EL (cell line): ENCODE data around the gene ZSCAN1.
"Not testable (repeated sequence)": the region's sequence is repeated elsewhere in the genome, so short reads cannot be mapped to it uniquely, and the experiment has no call there.

Experiments used
- DNase-seq: peaks from one replicate; pipeline ENCODE4 v3.0.0-alpha.2; 2016

The ZSCAN1 gene, protein sequence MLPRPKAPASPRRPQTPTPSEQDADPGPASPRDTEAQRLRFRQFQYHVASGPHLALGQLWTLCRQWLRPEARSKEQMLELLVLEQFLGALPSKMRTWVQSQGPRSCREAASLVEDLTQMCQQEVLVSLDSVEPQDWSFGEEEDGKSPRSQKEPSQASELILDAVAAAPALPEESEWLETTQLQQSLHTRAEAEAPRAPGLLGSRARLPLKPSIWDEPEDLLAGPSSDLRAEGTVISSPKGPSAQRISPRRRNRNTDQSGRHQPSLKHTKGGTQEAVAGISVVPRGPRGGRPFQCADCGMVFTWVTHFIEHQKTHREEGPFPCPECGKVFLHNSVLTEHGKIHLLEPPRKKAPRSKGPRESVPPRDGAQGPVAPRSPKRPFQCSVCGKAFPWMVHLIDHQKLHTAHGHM

DNA sequence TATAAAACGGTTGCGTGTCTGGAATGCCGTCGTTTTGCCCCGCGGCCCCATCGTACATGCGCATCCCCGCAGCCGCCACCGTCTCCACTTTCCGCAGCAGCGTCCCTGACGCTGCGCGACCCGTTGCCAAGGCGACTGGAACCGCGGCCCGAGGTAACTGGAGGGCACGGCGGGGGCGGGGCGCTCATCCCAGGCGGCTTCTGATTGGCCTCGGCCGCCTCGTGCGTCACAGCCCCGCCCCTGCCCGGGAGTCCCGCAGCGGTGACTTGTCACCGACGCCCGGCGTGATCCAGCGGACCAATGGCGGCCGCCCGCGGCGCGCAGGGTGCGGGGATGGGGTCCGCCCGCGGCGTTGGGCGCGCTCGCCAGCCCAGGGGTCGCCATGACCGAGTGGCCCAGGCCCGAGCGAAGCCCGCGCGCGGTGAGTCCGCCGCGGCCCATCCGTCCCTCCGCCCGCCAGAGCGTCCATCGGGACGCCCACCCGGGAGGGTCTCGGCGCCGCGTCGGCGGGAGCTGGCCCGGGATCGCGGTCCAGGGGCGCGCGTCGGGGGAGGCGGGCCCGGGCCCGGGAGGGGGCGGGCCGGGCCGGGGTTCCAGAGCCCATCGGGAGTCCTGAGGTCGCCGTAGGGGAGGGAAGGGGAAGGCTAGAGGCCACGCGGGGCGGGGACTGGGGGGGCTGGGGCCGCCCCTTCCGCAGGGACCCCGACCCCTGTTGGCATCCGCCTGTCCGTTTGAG is at the start of gene ZSCAN1:
ZSCAN1 (plus strand) TSS at position 285 of the 736 bp plus-strand sequence. CDS start 3,812 bp downstream, outside the sequence.
- DNase-seq = peak; percentile 21

DNA sequence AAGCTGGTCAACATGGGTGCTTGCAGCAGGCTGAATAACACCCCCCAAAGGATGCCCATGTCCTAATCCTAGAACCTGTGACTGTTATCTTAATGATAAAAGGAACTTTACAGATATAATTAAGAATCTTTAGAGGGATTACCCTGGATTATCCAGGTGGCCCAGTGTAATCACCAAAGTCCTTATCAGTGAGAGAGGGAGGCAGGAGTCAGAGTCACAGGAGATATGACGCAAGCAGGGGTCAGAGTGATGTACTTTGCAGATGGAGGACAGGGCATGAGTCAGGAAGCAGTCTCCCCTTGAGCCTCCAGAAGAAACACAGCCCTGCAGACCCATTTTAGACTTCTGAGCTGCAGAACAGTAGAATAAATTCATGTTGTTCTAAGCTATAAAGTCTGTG is 41.0 kb upstream of the ZSCAN1 start:
- DNase-seq = no peak

DNA sequence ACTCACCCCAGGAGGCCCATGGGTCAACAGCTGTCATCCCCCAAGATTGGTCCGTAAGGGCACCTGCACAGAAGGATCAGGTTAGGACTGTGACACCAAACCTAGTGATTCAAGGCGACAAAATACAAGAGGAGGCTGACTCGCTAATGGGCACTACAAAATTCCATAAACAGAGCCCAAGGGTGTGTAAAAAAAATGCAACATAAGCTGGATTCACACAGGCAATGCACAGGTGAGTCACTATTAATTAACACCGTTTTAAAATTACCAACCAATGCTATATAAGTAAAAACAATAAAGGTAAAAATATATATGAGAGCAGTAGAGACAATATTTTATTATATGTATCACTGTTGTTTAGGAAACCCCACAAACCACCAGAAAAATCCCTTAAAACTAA is 33.1 kb upstream of the ZSCAN1 start:
- no peak for DNase-seq

DNA sequence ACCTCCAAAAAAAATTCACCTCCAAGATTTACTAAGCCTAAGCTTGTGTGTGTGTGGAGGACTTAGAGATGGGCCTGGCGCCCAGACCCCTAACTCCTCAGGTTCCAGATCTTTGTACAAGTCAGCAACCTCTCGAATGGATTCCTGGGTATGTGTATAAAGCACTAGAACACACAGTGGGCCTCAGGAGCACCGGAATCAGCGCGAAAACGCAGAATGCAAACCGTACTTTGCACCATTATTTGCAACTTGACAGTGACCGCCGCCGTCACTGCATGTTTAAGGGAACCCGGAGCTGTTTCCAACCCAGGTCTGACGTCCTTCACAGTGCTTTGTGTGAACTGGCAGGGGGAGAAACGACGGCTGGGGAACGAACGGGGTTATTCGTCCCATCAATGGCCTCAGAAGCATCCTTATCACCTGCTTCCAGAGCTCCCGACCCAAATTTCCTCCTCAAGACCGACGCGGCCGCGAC is 31.9 kb upstream of the ZSCAN1 start:
- no peak for DNase-seq

DNA sequence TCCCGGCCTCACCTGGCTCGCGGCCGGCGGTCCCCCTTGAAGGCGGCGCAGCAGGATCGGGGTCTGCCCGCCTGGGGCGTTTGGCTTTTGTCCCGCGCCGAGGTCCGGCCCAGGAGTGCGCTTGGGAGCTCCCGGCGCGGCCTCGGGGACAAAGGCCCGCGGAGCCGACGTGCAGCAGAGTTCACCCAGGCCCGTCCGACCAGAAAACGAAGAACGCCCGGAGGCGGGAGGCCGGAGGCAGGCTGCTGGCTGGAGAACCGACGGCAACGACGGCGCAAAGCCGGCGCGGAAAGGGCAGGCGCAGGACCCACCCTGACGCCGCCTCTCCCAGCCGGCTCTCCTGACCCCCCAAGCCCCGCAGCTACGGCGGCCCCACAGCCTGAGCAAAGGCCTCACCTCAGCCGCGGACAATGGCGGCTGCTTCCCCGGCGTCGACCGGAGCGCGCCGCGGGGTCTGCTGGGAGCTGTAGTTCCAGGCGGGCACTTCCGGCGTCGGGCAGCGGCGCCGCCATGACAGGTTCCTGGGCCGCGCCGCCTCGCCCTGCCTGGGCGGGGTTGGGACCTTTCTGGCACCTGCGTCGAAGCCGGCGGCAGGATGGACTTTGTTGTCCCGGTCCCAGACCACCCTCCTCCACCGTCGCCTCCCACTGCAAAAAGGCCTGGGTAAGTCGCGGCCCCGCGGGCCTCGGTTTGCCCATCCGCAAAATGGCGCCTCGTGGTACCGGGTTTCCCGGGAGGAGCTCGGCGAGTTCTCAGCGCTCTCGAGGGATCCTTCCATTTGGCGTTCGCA is 31.2 kb upstream of the ZSCAN1 start, which contains the start of gene ZNF606:
ZNF606 (minus strand) TSS at position 437 of the 790 bp plus-strand sequence. CDS start 1,501 bp downstream, outside the sequence.
- peak; percentile 82 for DNase-seq

DNA sequence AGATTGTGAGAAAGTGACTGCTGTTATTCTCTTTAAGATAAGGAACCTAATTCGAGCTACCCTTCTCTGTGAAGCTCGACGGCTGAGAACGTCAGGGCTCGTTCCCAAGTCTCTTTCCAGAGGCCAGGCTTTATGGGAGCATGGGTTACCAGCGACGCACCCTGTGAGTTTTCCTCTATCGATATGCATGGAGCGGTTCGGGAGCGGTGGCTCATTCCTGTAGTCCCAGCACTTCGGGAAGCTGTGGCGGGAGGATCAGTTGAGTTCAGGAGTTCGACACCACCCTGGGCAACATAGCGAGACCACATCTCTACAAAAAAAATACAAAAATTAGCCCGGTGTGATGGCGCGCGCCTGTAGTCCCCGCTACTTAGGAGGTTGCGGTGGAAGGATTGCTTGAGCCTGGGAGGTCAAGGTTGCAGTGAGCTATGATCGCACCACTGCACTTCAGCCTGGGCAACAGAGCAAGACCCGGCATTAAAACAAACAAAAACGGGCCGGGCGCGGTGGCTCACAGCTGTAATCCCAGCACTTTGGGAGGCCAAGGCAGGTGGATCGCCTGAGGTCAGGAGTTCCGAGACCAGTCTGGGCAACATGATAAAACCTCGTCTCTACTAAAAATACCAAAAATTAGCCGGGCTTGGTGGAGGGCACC is 30.5 kb upstream of the ZSCAN1 start:
- peak; percentile 45 for DNase-seq

DNA sequence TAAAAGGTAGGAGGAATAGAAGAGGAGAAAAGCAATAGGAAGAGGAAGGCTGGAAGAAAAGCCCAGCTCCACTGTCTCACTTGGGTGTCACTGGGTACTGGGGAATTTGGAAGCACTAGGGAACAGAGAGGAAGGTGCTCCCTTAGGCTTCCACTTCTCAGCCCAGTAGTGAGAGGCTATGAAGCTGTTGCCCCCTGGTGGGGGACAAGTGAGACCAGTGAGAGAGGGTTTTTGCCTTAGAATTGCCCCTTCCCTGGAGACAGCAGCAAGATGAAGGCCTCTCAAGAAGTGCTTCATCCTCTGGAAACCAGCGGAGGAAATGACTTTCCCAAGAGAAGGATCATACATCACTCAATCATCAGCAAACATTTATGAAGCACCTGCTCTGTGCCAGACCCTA is 26.5 kb upstream of the ZSCAN1 start:
- DNase-seq = no peak

DNA sequence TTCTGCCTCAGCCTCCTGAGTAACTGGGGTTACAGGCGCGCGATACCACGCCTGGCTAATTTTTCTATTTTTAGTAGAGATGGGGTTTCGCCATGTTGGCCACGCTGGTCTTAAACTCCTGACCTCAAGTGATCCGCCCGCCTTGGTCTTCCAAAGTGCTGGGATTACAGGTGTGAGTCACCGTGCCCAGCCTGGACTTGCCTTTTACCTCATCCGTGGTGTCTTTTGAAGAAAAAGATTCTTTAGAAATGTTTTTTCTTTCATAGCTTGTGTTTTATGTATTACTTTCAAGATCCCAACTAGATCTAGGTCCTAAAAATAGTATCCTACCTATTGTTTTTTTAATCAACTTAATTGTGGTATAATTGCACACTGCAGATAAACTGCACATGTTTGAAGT is 24.9 kb upstream of the ZSCAN1 start:
- DNase-seq = not testable (repeated sequence)

DNA sequence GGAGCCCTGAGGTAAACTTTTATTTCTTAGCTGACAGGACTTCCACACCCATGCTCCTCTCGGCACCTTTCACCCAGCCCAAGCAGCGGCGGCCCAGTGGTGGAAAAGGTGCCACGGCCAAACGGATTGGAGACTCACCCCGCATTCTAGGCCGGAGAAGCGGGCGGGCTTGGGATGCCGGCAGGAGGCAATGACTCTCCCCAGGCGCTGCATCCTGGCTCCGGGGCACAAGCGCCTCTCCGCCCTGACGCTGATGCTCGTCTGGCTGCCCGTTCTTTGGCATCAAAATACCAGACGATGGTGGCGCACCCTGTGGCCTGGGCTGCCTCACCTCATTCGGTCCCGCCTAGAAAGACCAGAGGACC is 24.5 kb upstream of the ZSCAN1 start:
- DNase-seq = no peak

DNA sequence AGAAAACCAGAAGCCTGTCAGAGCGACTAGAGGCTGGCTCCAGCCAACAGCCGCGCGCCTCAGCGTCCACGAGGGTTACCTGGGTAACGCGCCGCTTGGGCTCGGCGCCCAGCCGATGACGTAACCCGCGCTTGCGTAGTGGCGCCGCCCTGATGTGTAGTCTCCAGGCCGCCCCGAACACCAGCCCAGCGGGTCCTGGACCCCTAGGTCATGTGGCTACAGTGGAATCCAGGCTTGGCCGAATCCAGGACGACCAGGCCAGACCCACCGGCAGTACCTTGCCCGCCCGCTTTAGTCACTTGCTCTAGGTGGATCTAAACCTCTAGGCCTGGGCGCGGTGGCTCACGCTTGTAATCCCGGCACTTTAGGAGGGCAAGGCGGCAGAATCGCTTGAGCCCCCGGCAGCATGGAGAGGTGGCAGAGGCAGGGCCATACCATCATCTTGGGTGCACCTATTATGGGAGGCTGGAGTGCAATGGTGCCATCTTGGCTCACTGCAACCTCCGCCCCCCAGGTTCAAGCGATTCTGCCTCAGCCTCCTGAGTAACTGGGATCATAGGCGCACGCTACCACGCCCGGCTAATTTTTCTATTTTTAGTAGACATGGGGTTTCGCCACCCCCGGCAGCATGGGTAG is 24.0 kb upstream of the ZSCAN1 start:
- DNase-seq = peak; percentile 80

DNA sequence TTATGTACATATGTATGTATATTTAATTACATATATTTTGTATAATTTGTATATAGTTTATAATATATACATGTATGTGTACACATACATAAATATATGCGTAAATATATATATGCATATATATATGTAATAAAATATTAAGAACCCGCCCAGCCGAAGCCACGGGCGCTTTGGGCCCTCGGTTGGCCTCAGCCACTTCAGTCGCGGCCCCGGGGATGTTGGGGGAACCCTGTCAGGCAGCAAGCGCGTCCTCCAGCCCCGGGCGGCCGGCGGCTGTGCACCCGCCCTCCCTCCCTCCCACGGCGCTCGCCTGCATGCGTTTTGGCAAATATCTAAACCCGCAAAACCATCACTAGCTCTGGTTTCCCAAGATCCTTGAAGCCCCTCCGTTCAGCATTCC is 23.3 kb upstream of the ZSCAN1 start:
- no peak for DNase-seq

DNA sequence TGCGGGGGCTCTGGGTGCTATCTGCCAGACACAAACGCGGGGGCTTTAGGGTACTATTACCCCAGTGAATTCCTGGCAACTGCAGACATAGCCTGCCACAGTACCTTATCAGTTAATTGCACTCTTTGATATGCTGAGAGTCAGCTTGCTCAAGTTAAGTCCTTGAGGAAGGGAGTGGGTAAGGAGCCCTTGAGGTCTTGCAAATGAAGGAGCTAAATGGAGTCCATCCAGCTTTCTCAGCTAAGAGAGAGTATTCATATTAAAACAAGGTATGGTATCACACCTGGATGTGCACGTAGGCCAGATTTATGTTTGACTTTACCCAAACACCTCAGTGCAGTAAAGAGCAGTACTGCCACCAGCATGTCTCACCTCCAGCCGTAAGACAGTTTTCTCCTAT is 19.7 kb upstream of the ZSCAN1 start:
- DNase-seq = no peak

DNA sequence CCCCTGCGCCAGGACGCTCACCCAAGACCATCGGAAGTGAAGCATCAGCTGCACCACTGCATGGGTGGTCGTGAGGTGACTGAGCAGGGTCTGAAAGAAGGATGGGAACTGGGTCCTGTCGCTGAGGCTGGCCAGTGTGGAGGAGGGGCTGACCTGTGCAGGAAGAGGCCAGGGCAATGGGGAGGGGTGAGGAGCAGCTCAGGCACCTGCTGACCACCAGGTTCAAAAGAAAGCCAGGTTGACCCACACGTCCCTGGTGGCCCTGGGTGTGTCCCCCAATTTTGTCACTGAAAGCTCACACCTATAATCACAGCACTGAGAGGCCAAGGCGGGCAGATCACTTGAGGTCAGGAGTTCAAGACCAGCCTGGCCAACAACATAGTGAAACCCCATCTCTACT is 13.7 kb upstream of the ZSCAN1 start:
- no peak for DNase-seq

DNA sequence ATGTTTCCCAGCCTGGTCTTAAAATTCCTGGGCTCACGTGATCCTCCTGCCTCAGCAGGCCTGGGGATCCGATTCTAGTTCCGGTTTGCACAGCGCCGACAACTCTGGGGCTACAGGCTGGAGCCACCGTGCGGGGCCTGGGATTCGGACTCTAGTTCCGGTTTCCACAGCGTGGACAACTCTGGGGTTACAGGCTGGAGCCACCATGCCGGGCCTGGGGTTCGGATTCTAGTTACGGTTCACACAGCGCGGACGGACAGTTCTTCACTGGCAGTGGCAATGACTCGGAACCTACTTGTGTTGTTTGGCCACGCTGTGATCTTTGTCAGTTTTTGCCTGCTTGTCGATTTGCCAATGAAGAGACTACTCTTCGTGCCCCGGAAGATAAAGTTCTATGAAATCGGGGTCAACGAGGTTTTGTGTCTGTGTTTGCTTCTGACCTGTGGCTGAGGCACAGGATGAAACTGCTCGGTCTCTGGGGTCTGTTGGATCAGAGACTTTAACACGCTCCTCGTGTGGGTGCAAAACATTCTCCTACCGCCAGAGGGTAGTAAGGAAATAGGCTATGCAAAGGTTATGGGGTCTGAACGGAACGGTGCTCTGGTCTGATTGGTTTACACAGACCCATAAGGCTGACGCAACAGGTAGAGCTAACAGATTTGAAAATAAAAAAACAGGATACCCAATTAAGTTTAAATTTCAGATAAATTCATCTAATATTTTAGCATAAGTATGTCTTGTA is 12.1 kb upstream of the ZSCAN1 start:
- peak; percentile 45 for DNase-seq

DNA sequence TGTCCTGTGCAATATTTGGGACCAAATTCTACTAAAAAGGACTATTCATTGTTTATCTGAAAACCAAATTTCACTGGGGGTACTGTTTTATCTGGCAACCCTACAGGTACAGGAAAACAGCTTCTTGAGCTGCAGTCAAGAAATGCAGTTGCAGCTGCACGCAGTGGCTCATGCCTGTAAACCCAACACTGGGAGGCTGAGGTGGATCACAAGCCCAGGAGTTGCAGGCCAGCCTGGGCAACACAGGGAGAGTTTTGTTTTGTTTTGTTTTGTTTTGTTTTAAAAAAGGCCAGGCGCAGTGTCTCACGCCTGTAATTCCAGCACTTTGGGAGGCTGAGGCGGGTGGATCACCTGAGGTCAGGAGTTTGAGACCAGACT is 11.6 kb upstream of the ZSCAN1 start:
- no peak for DNase-seq

DNA sequence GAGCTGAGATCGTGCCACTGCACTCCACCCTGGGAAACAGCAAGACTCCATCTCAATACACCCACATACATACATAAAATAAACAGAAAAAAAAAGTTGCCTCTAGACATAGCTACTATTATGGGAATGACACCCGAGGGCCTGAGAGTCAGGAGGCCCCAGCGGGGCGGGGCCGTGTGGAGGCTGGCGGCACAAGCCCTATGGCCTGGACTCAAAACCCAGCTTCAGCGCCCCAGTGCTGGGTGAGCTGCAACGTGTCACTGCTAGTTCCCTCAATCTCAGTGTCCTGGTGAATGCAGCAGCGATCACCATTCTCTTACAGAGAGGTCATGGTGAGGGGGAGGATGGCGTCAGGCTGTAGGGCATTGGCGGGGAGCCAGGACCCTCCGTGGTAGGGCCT is 9.2 kb upstream of the ZSCAN1 start:
- no peak for DNase-seq

DNA sequence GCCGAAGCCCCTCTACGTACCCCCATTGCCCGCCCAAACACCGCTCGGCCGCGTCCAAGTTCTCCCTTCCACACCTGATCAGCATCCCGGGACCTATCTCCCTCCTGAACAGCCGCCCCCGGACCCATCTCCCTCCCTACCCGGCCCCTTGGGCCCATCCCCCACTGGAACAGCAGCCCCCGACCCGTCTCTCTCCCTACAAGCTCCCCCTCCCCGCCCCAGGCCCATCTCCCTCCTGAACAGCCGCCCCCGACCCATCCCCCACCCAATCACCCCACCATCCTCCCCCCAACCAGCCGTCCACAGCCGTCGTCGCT is 610 bp downstream of the ZSCAN1 start:
- no peak for DNase-seq

DNA sequence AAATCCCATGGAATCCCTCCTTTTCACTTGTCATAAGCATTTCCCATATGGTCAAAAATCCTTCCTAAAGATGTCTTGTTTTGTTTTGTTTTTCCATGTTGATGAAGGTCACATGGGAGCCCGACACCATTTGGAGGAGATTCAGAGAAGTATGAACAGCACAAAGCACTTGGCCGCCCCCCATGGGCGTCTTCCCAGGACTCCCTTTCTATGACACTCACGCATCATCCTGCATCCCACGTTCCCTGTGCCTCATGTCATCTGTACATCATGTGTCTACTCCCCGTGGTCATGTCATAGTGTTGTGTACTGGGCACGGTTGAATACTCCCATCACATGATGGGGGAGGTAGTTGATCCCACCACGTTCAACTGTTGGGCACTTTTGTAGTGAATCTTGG is 2.0 kb downstream of the ZSCAN1 start:
- no peak for DNase-seq

DNA sequence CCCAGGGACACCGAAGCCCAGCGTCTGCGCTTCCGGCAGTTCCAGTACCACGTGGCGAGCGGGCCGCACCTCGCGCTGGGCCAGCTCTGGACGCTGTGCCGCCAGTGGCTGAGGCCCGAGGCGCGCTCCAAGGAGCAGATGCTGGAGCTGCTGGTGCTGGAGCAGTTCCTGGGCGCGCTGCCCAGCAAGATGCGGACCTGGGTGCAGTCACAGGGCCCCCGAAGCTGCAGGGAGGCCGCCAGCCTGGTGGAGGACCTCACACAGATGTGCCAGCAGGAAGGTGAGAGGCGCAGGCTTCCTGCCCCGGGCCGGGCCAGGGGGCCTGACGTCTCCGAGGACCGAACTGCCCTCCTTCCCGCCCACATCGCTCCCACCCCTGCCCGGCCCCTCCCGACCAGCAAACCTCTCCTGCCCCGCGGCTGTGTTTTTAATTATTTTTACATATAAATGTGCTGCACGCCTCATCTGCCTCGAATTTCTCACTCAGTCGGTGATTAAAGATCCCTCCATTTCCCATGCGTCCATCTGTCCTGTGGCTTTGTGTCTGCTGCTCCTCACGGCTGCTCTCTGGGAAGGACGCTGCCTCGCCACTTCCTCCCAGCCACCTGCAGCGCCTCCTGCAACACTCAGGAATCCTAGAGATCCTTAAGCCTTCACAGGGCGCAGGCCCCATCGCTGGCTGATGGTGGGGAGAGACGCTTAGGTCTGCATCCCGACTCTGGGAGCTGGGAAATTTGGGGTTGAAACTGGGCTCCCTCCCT is 4.3 kb downstream of the ZSCAN1 start:
- no peak for DNase-seq

DNA sequence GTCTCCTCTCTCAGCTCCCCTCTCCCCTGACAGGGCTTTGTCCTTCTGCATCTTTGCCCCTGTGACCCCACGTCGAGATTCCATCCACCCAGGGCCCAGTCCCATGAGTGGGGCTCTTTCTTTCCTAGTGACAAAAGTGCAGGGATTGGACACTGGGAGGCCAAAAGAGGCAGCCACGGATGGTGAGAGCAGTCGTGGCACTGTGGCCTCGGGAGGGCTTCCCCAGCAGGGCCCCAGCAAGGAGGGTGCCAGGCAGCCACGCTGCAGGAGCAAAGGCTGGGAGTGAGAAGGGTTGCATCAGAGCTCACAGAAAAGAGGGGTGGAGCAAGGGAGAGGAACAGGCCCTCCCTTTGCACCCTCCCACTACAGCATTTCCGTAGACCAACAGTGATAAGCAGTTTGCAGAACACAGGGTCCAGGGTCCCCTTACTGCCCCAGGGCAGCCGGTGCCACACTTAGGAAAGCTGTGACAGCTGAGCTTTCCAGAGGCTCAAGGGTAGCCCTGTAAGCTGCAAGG is 4.9 kb downstream of the ZSCAN1 start:
- DNase-seq = no peak
